Activated T-helper 2 cell treated with anti-CD3 and anti-CD28 coated beads, Interferon-gamma antibody, Interleukin-2, Interleukin-4, amounts not matched to agents 10 μg/mL and 5 μg/mL and 100 μg/mL, durations not matched to agents 14 hours and 24 hours and 36 hours (primary cell): ENCODE results near the gene TRAK1. TPM values are rescaled to one million over a fixed set of nuclear protein-coding genes. Genes with fewer than 3 reads are reported as not detected.

Experiments used
- DNase-seq: peaks from one replicate; pipeline ENCODE4 v3.0.0; 2021; ENCODE audit warnings: low spot score
- H3K27ac Mint-ChIP-seq: one replicate; pipeline ENCODE4 v1.8.0; 2021; ENCODE audit warnings: mixed read lengths
- H3K27me3 Mint-ChIP-seq: one replicate; pipeline ENCODE4 v1.8.0; 2021; ENCODE audit warnings: low read depth, mixed read lengths
- H3K36me3 Mint-ChIP-seq: one replicate; pipeline ENCODE4 v1.8.0; 2021; ENCODE audit warnings: low read depth, mixed read lengths
- H3K4me1 Mint-ChIP-seq: one replicate; pipeline ENCODE4 v1.8.0; 2021; ENCODE audit warnings: low read depth, mixed read lengths
- H3K4me3 Mint-ChIP-seq: one replicate; pipeline ENCODE4 v1.8.0; 2021; ENCODE audit warnings: low read depth, mild to moderate bottlenecking, moderate library complexity, mixed read lengths
- H3K9me3 Mint-ChIP-seq: one replicate; pipeline ENCODE4 v1.8.0; 2021; ENCODE audit warnings: mixed read lengths
- intact Hi-C: fragments of 100-400 bp; cut with micrococcal nuclease; formaldehyde crosslinking; loops from one replicate; pipeline ENCODE4 v1.15.1; 2023
- total RNA-seq: library from RNA; stranded (reverse); gene quantifications from 2 replicates; pipeline ENCODE4 v1.2.3, GENCODE V29; 2022

TRAK1 gene
- total RNA-seq, 1 donor from 2014 or later, result 37.8 TPM

GRCh38 chr3:42257007-42257406, 165.8 kb downstream of the TRAK1 start:
- no peak overlapping the region for H3K27ac Mint-ChIP-seq
- no peaks in the 10 kb centered on the region for H3K9me3 Mint-ChIP-seq
- H3K27me3 Mint-ChIP-seq, result peaks cover 40% of the 10 kb centered on the region
- intact Hi-C loops, result no loop called here
- no peak for DNase-seq
- H3K36me3 Mint-ChIP-seq, result no peaks in the 10 kb centered on the region
- H3K4me3 Mint-ChIP-seq, result no peak overlapping the region
- peaks cover 7% of the 10 kb centered on the region for H3K4me1 Mint-ChIP-seq

GRCh38 chr3:42262525-42262924, 171.4 kb downstream of the TRAK1 start:
- DNase-seq, result no peak
- Mint-ChIP-seq H3K9me3 (no peaks in the 10 kb centered on the region), H3K4me3 (no peak overlapping the region), H3K27me3 (peaks cover 61% of the 10 kb centered on the region), H3K4me1 (peaks cover 1% of the 10 kb centered on the region), H3K36me3 (no peaks in the 10 kb centered on the region), H3K27ac (no peak overlapping the region)
- intact Hi-C loops, result loop anchor here (10.0 kb wide), 1 partner anchor 1732 kb away; no protein-coding TSS in a partner anchor

GRCh38 chr3:42263354-42264346, 172.5 kb downstream of the TRAK1 start:
- no peaks in the 10 kb centered on the region for H3K36me3 Mint-ChIP-seq
- DNase-seq, result no peak
- intact Hi-C loops, result loop anchor here (10.0 kb wide), 1 partner anchor 1731 kb away; no protein-coding TSS in a partner anchor
- peaks cover 59% of the 10 kb centered on the region for H3K27me3 Mint-ChIP-seq
- peaks cover 1% of the 10 kb centered on the region for H3K4me1 Mint-ChIP-seq
- H3K9me3 Mint-ChIP-seq, result no peaks in the 10 kb centered on the region
- no peak overlapping the region for H3K4me3 Mint-ChIP-seq
- H3K27ac Mint-ChIP-seq, result no peak overlapping the region

- Mint-ChIP-seq H3K27ac (no peak overlapping the region), H3K4me1 (peaks cover 1% of the 10 kb centered on the region), H3K9me3 (no peaks in the 10 kb centered on the region), H3K4me3 (no peak overlapping the region), H3K27me3 (peaks cover 67% of the 10 kb centered on the region), H3K36me3 (no peaks in the 10 kb centered on the region)
- intact Hi-C loops, result loop anchor here (10.0 kb wide), 1 partner anchor 1730 kb away; no protein-coding TSS in a partner anchor
- DNase-seq, result no peak
Observed at GRCh38 chr3:42264399-42265058, 173.4 kb downstream of the TRAK1 start.

GRCh38 chr3:42265059-42265991, 174.2 kb downstream of the TRAK1 start:
- intact Hi-C loops, result loop anchor here (10.0 kb wide), 1 partner anchor 1729 kb away; no protein-coding TSS in a partner anchor
- Mint-ChIP-seq H3K27me3 (peaks cover 67% of the 10 kb centered on the region), H3K27ac (no peak overlapping the region), H3K9me3 (no peaks in the 10 kb centered on the region), H3K36me3 (no peaks in the 10 kb centered on the region), H3K4me1 (peaks cover 1% of the 10 kb centered on the region), H3K4me3 (no peak overlapping the region)
- no peak for DNase-seq

- no peak for DNase-seq
- Mint-ChIP-seq H3K4me1 (peaks cover 1% of the 10 kb centered on the region), H3K36me3 (no peaks in the 10 kb centered on the region), H3K27me3 (peaks cover 62% of the 10 kb centered on the region), H3K9me3 (no peaks in the 10 kb centered on the region), H3K4me3 (no peak within 1 kb of the TSS), H3K27ac (no peak within 1 kb of the TSS)
- intact Hi-C loops, result loop anchor here (10.0 kb wide), 1 partner anchor 1729 kb away; no protein-coding TSS in a partner anchor
Observed at GRCh38 chr3:42266085-42266484, 174.9 kb downstream of the TRAK1 start, which contains the start of gene CCK. TSS of gene CCK (minus strand) at chr3:42266185. CDS start at chr3:42263630, 2,555 bp downstream.

- no peaks in the 10 kb centered on the region for H3K9me3 Mint-ChIP-seq
- no peak overlapping the region for H3K4me3 Mint-ChIP-seq
- H3K27me3 Mint-ChIP-seq, result peaks cover 50% of the 10 kb centered on the region
- H3K36me3 Mint-ChIP-seq, result no peaks in the 10 kb centered on the region
- intact Hi-C loops, result loop anchor here (10.0 kb wide), 1 partner anchor 1727 kb away; no protein-coding TSS in a partner anchor
- no peak overlapping the region for H3K27ac Mint-ChIP-seq
- no peak for DNase-seq
- peaks cover 1% of the 10 kb centered on the region for H3K4me1 Mint-ChIP-seq
Observed at GRCh38 chr3:42267878-42268277, 176.7 kb downstream of the TRAK1 start.

- Mint-ChIP-seq H3K36me3 (no peaks in the 10 kb centered on the region), H3K27ac (no peak overlapping the region), H3K4me1 (no peaks in the 10 kb centered on the region), H3K4me3 (no peak overlapping the region), H3K9me3 (no peaks in the 10 kb centered on the region), H3K27me3 (peaks cover 35% of the 10 kb centered on the region)
- intact Hi-C loops, result loop anchor here (10.0 kb wide), 1 partner anchor 1725 kb away; no protein-coding TSS in a partner anchor
- no peak for DNase-seq
Observed at GRCh38 chr3:42269647-42270046, 178.5 kb downstream of the TRAK1 start.

- no peak overlapping the region for H3K27ac Mint-ChIP-seq
- DNase-seq, result no peak
- no peaks in the 10 kb centered on the region for H3K36me3 Mint-ChIP-seq
- no peak overlapping the region for H3K4me3 Mint-ChIP-seq
- no peaks in the 10 kb centered on the region for H3K4me1 Mint-ChIP-seq
- intact Hi-C loops, result no loop called here
- H3K27me3 Mint-ChIP-seq, result peaks cover 30% of the 10 kb centered on the region
- no peaks in the 10 kb centered on the region for H3K9me3 Mint-ChIP-seq
Observed at GRCh38 chr3:42270561-42270960, 179.4 kb downstream of the TRAK1 start.

GRCh38 chr3:42271786-42272185, 180.6 kb downstream of the TRAK1 start:
- no peaks in the 10 kb centered on the region for H3K9me3 Mint-ChIP-seq
- intact Hi-C loops, result no loop called here
- H3K27me3 Mint-ChIP-seq, result peaks cover 24% of the 10 kb centered on the region
- no peak overlapping the region for H3K27ac Mint-ChIP-seq
- H3K36me3 Mint-ChIP-seq, result no peaks in the 10 kb centered on the region
- no peak overlapping the region for H3K4me3 Mint-ChIP-seq
- no peak for DNase-seq
- H3K4me1 Mint-ChIP-seq, result no peaks in the 10 kb centered on the region

GRCh38 chr3:42273361-42273760, 182.2 kb downstream of the TRAK1 start:
- peaks cover 12% of the 10 kb centered on the region for H3K27me3 Mint-ChIP-seq
- H3K36me3 Mint-ChIP-seq, result no peaks in the 10 kb centered on the region
- no peaks in the 10 kb centered on the region for H3K4me1 Mint-ChIP-seq
- intact Hi-C loops, result no loop called here
- no peak for DNase-seq
- no peak overlapping the region for H3K27ac Mint-ChIP-seq
- no peak overlapping the region for H3K4me3 Mint-ChIP-seq
- H3K9me3 Mint-ChIP-seq, result no peaks in the 10 kb centered on the region

- H3K36me3 Mint-ChIP-seq, result peaks cover 2% of the 10 kb centered on the region
- no peak for DNase-seq
- H3K27me3 Mint-ChIP-seq, result peaks cover 6% of the 10 kb centered on the region
- peaks cover 4% of the 10 kb centered on the region for H3K9me3 Mint-ChIP-seq
- no peaks in the 10 kb centered on the region for H3K4me1 Mint-ChIP-seq
- no peak overlapping the region for H3K27ac Mint-ChIP-seq
- no peak overlapping the region for H3K4me3 Mint-ChIP-seq
- intact Hi-C loops, result no loop called here
Observed at GRCh38 chr3:42274266-42274665, 183.1 kb downstream of the TRAK1 start.
